Loucy (cell line): ENCODE results near the gene ETS1.

ENCODE experiments used
- H2AFZ ChIP-seq: fragments of 200-600 bp; sonication (generic); 2 replicates; pipeline ENCODE4 v1.6.0; 2016; ENCODE audit warnings: antibody characterized with exemption, mild to moderate bottlenecking, low read length, moderate library complexity
- H3F3A ChIP-seq: fragments of 200-600 bp; 2 replicates; pipeline ENCODE4 v1.6.0; 2016; ENCODE audit warnings: antibody characterized with exemption, low read depth, mild to moderate bottlenecking
- H3K27me3 ChIP-seq: fragments of 200-600 bp; sonication (generic); 2 replicates; pipeline ENCODE4 v1.6.1; 2014; ENCODE audit warnings: low read length, mild to moderate bottlenecking; ENCODE audit not compliant: insufficient read depth, poor library complexity, severe bottlenecking
- H3K36me3 ChIP-seq: fragments of 200-600 bp; sonication (generic); 2 replicates; pipeline ENCODE4 v1.6.1; 2016; ENCODE audit warnings: low read length; ENCODE audit not compliant: insufficient read depth
- H3K4me1 ChIP-seq: fragments of 200-600 bp; sonication (generic); 2 replicates; pipeline ENCODE4 v1.5.1; 2014; ENCODE audit warnings: low read length, mild to moderate bottlenecking; ENCODE audit not compliant: insufficient read depth, poor library complexity, severe bottlenecking
- H3K4me2 ChIP-seq: fragments of 200-600 bp; sonication (generic); 2 replicates; pipeline ENCODE4 v1.6.0; 2014; ENCODE audit warnings: antibody characterized with exemption, low read length, low read depth, mild to moderate bottlenecking; ENCODE audit not compliant: poor library complexity, severe bottlenecking
- H3K4me3 ChIP-seq: fragments of 200-600 bp; sonication (generic); 2 replicates; pipeline ENCODE4 v1.5.1; 2014; ENCODE audit warnings: low read length, mild to moderate bottlenecking, mixed read lengths; ENCODE audit not compliant: poor library complexity, severe bottlenecking
- H3K79me2 ChIP-seq: fragments of 200-600 bp; sonication (generic); 2 replicates; pipeline ENCODE4 v1.6.1; 2014; ENCODE audit warnings: low read length; ENCODE audit not compliant: insufficient read depth
- H3K9ac ChIP-seq: fragments of 200-600 bp; sonication (generic); 2 replicates; pipeline ENCODE4 v1.6.0; 2014; ENCODE audit warnings: mild to moderate bottlenecking, low read depth, low read length, moderate library complexity; ENCODE audit not compliant: poor library complexity, severe bottlenecking
- H3K9me2 ChIP-seq: fragments of 200-600 bp; sonication (generic); replicated peaks from 2 replicates; pipeline ENCODE4 v1.6.1; 2016; ENCODE audit warnings: low read depth, low read length, mixed read lengths
- H3K9me3 ChIP-seq: fragments of 200-600 bp; sonication (generic); 2 replicates; pipeline ENCODE4 v1.6.1; 2014; ENCODE audit warnings: mild to moderate bottlenecking, antibody characterized with exemption, low read length, low read depth; ENCODE audit not compliant: insufficient read depth
- H4K20me1 ChIP-seq: fragments of 200-600 bp; sonication (generic); 2 replicates; pipeline ENCODE4 v1.6.0; 2014; ENCODE audit warnings: antibody characterized with exemption, low read length, mild to moderate bottlenecking; ENCODE audit not compliant: insufficient read depth, poor library complexity, severe bottlenecking
- EZH2phosphoT487 ChIP-seq: fragments of 200-600 bp; IDR thresholded peaks from 2 replicates; pipeline ENCODE4 v1.6.1; 2018; ENCODE audit warnings: antibody characterized with exemption, mild to moderate bottlenecking, moderate library complexity, borderline replicate concordance
- TF ChIP-seq, protein P1 (sequence below): fragments of 200-600 bp; sonication (generic); conservative IDR thresholded peaks from 2 replicates; pipeline ENCODE4 v1.5.1; 2014; ENCODE audit warnings: mild to moderate bottlenecking, antibody characterized with exemption, low read length

The ETS1 gene

DNA sequence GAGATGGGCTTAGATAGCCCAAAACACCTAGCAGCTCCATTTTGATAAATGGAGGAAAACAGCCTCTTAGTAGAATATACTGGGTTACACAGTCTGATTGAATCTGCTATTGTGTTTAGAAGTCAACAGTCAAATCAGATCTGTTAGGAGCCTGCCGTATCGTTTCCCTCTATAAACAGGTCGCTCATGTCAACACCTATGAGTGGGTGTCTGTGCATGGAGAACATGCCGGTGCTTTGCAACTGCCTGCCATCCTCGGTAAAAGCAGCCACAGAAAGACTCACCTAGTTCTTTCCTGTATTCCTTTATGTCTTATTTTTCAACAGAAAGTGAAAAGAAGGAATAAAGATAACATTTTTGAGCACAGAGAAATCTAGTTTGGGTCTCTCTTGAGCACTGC, 99.4 kb downstream of the ETS1 start:
- H4K20me1 ChIP-seq: peaks cover 28% of the 10 kb centered on the region
- H3K27me3 ChIP-seq: no peaks in the 10 kb centered on the region
- no peak overlapping the region for H3K4me2 ChIP-seq
- no peaks in the 10 kb centered on the region for H3K9me3 ChIP-seq
- peaks cover 30% of the 10 kb centered on the region for H3K4me1 ChIP-seq
- H3F3A ChIP-seq: peaks cover 2% of the 10 kb centered on the region; the same call in 1 of the 2 replicates
- H3K79me2 ChIP-seq: peaks cover 96% of the 10 kb centered on the region
- peaks cover 94% of the 10 kb centered on the region for H3K36me3 ChIP-seq
- H3K9ac ChIP-seq: no peak overlapping the region
- H3K9me2 ChIP-seq: no peaks in the 10 kb centered on the region
- no peak overlapping the region for H3K4me3 ChIP-seq
- TF ChIP-seq, protein P1, sequence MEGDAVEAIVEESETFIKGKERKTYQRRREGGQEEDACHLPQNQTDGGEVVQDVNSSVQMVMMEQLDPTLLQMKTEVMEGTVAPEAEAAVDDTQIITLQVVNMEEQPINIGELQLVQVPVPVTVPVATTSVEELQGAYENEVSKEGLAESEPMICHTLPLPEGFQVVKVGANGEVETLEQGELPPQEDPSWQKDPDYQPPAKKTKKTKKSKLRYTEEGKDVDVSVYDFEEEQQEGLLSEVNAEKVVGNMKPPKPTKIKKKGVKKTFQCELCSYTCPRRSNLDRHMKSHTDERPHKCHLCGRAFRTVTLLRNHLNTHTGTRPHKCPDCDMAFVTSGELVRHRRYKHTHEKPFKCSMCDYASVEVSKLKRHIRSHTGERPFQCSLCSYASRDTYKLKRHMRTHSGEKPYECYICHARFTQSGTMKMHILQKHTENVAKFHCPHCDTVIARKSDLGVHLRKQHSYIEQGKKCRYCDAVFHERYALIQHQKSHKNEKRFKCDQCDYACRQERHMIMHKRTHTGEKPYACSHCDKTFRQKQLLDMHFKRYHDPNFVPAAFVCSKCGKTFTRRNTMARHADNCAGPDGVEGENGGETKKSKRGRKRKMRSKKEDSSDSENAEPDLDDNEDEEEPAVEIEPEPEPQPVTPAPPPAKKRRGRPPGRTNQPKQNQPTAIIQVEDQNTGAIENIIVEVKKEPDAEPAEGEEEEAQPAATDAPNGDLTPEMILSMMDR: no peak
- TF ChIP-seq EZH2phosphoT487: no peak
- H2AFZ ChIP-seq: no peak overlapping the region

DNA sequence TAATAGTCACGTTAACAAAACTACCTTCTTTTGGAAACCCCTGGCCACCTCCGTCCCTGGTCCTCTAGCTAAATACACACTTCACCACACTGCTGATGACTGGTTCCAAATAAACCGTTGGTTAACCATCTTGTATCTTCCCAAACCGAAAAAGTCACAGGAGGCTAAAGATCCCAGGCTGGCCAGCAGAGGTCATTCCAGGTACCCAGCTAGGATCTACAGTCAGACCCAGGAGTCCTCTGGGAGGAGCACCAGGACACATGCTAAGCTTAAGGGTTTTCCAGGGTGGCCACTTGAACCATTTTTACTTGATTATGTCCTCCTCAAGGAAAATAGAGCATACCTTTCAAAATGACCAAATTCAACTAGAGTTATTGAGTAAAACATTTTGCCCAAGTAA, 103.2 kb downstream of the ETS1 start:
- no peak overlapping the region for H3K4me3 ChIP-seq
- H3K9ac ChIP-seq: peak overlapping the region; percentile 64
- H3K9me2 ChIP-seq: no peaks in the 10 kb centered on the region
- no peaks in the 10 kb centered on the region for H4K20me1 ChIP-seq
- H3K36me3 ChIP-seq: peaks cover 89% of the 10 kb centered on the region
- peaks cover 90% of the 10 kb centered on the region for H3K79me2 ChIP-seq
- H3K4me2 ChIP-seq: no peak overlapping the region
- H3K9me3 ChIP-seq: no peaks in the 10 kb centered on the region
- H3K27me3 ChIP-seq: no peaks in the 10 kb centered on the region
- H3K4me1 ChIP-seq: peaks cover 54% of the 10 kb centered on the region
- H2AFZ ChIP-seq: no peak overlapping the region
- TF ChIP-seq EZH2phosphoT487: no peak
- TF ChIP-seq, protein P1: no peak
- H3F3A ChIP-seq: peaks cover 10% of the 10 kb centered on the region; the same call in 1 of the 2 replicates

DNA sequence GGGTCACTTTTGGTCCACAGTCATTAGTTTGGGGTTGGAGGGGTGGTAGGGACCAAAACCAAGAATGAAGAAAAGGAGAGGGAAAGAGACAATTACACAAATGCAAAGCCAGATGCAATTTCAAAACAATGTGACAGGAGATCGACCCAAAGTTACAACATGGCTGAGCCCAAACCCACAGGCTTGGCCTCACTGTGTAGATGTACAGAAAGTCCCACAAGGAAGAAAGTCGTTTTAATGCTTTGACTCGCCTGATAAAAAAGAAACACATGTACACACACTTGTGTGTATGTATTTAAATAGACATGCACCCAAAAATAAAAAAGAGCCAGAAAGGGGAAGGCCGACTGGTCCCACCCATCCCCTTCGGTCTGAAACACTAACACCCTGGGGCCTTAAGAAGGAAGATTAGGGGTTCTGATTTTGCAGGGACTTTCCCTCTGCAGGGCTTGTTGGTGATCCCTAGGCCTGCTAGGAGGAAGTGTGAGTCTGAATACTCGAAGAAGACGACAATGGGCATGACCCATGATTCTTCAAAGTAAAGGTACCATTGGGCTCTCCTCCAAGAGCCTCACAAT, 104.1 kb downstream of the ETS1 start:
- Histone ChIP-seq H3K4me1 (peaks cover 63% of the 10 kb centered on the region), H3K36me3 (peaks cover 89% of the 10 kb centered on the region), H3K79me2 (peaks cover 90% of the 10 kb centered on the region), H4K20me1 (no peaks in the 10 kb centered on the region), H3K4me2 (peak overlapping the region; percentile 78), H3K9ac (peak overlapping the region; percentile 64), H3K4me3 (peak overlapping the region; percentile 56), H3K27me3 (no peaks in the 10 kb centered on the region), H3K9me2 (no peaks in the 10 kb centered on the region), H2AFZ (no peak overlapping the region), H3F3A (peaks cover 17% of the 10 kb centered on the region), H3K9me3 (no peaks in the 10 kb centered on the region)
- TF ChIP-seq, protein P1: no peak
- TF ChIP-seq EZH2phosphoT487: no peak
